Sigmoid colon (tissue), 7 donors: ENCODE data around the gene SKOR2. TPM values are rescaled to one million over a fixed set of nuclear protein-coding genes. Genes with fewer than 3 reads are reported as not detected.
A peak's percentile ranks its signal among the peaks of the same experiment; 100 is the strongest.

Experiments
- DNase-seq: peaks from one replicate; pipeline ENCODE4 v3.0.0-alpha.2; 2019
- H3K27ac ChIP-seq, 4 donors: fragments of 200-600 bp; sonication (generic); one replicate each; pipeline ENCODE4 v1.5.1; 2016 to 2019; ENCODE audit warnings: mild to moderate bottlenecking in 1 of 4
- H3K27me3 ChIP-seq, 3 donors: fragments of 200-600 bp; sonication (generic); one replicate each; pipeline ENCODE4 v1.5.1; 2019; ENCODE audit warnings: mild to moderate bottlenecking in 1 of 3
- H3K36me3 ChIP-seq, 4 donors: fragments of 200-600 bp; sonication (generic); one replicate each; pipeline ENCODE4 v1.5.1; 2016 to 2019
- H3K4me1 ChIP-seq, 4 donors: fragments of 200-600 bp; sonication (generic); one replicate each; pipeline ENCODE4 v1.5.1; 2017 to 2019
- H3K4me3 ChIP-seq, 4 donors: fragments of 200-600 bp; sonication (generic); one replicate each; pipeline ENCODE4 v1.5.1; 2017 to 2019; ENCODE audit warnings: mild to moderate bottlenecking in 2 of 4, moderate library complexity in 1 of 4
- H3K9me3 ChIP-seq, 4 donors: fragments of 200-600 bp in 3 of 4; sonication (generic) in 3 of 4; one replicate each; pipeline versions ENCODE4 v1.5.1 to v1.6.1; 2013 to 2019
- EP300 ChIP-seq, 4 donors: sonication (generic); formaldehyde crosslinking; IDR thresholded peaks; one replicate each; pipeline ENCODE4 v1.6.1; 2017; ENCODE audit warnings: antibody characterized with exemption in 4 of 4
- POLR2A ChIP-seq, 2 donors: fragments of 450-650 bp; IDR thresholded peaks; one replicate each; pipeline ENCODE4 v1.6.1; 2016; ENCODE audit warnings: antibody characterized with exemption in 2 of 2, mild to moderate bottlenecking in 2 of 2, moderate library complexity in 2 of 2
- POLR2AphosphoS5 ChIP-seq, 4 donors: sonication (generic); formaldehyde crosslinking; IDR thresholded peaks; one replicate each; pipeline ENCODE4 v1.6.1; 2017; ENCODE audit warnings: antibody characterized with exemption in 4 of 4
- WGBS, 2 donors: extraction: QIAGEN DNeasy Blood & Tissue Kit; methylation state at CpG; one replicate each; pipeline ENCODE4 v1.1.7; 2013; 5-methylcytosine and 5-hydroxymethylcytosine counted together
- intact Hi-C: fragments of 100-400 bp; cut with DNase I; formaldehyde crosslinking; loops from one replicate; pipeline ENCODE4 v1.15.1; 2023
- polyA plus RNA-seq, 3 donors: library from polyadenylated mRNA; stranded (reverse); fragments of 200-250 nt; gene quantifications; one replicate each; pipeline ENCODE4 v1.2.3, GENCODE V29; 2013
- total RNA-seq, 4 donors: library from RNA; depleted of rRNA; stranded (reverse); fragments of >200 nt; gene quantifications; one replicate each; pipeline ENCODE4 v1.1.0, GENCODE V29; 2016
- TF ChIP-seq, protein P1 (sequence below), 4 experiments: fragments of 450-650 bp in 3 of 4; fragments of 200-600 bp in 1 of 4; IDR thresholded peaks; one replicate each; pipeline ENCODE4 v1.5.1; 2016 to 2019; ENCODE audit warnings: antibody characterized with exemption in 4 of 4, mild to moderate bottlenecking in 3 of 4, moderate library complexity in 2 of 4
- donor health status: healthy with polysubstance abuse.
- donor health status: Bipolar disorder and iron deficiency.
- donor health status: healthy.

SKOR2 gene
- total and polyA plus RNA-seq, 7 donors, result not detected

DNA sequence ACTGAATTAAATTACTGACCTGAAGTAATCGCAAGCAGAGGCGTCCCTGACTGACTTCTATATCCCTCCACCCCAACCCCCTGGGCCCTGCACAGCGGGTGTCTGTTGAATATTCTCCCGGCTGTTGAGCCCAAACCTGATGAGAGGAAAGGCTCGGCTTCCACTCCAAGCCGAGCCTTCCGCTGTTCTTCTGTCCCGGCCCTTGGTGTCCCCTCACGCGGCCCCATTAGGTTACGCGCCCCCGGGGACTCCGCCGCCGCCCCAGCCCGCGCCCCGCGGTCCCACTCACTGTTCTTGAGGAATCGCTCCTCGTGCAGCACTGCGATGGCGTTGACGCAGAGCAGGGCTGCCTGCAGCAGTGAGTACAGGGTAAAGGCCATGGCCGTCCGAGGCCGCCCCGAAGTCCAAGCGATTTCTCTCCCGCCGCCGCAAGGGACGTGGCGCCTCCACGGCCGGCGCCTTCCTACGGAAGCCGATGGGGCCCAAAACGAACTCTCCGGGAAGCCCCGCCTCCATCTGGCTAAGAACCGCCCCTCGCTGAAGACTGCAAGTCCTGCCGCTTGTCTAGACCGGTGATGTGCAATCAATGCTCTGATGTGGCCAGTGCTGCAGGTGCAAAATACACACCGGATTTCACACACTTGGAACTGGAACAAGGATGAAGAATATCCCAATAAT is 75.4 kb downstream of the SKOR2 start, which contains the start of gene IER3IP1:
TSS of gene IER3IP1 (minus strand) at position 467 of the 678 bp plus-strand sequence. CDS start at position 380, 87 bp downstream.
- Histone ChIP-seq H3K4me1 (peaks cover 0 to 24% (median 20%) of the 10 kb centered on the region in 4 donors), H3K9me3 (no peaks in the 10 kb centered on the region), H3K4me3 (peak within 1 kb of the TSS; percentile 78 to 96 (median 88)), H3K27ac (peak within 1 kb of the TSS; percentile 80 to 84 (median 82)), H3K27me3 (no peaks in the 10 kb centered on the region), H3K36me3 (peaks cover 0 to 4% (median 0%) of the 10 kb centered on the region in 4 donors)
- peak; percentile 94 for DNase-seq
- WGBS, 2 donors, result 0% methylated on average over 48 of the region's 48 CpGs
- TF ChIP-seq EP300 (IDR thresholded peaks at IDR 0.05), result no peak
- TF ChIP-seq POLR2A (IDR thresholded peaks at IDR 0.05), result peak in 1 of 2 donors; percentile 62
- TF ChIP-seq, protein P1, sequence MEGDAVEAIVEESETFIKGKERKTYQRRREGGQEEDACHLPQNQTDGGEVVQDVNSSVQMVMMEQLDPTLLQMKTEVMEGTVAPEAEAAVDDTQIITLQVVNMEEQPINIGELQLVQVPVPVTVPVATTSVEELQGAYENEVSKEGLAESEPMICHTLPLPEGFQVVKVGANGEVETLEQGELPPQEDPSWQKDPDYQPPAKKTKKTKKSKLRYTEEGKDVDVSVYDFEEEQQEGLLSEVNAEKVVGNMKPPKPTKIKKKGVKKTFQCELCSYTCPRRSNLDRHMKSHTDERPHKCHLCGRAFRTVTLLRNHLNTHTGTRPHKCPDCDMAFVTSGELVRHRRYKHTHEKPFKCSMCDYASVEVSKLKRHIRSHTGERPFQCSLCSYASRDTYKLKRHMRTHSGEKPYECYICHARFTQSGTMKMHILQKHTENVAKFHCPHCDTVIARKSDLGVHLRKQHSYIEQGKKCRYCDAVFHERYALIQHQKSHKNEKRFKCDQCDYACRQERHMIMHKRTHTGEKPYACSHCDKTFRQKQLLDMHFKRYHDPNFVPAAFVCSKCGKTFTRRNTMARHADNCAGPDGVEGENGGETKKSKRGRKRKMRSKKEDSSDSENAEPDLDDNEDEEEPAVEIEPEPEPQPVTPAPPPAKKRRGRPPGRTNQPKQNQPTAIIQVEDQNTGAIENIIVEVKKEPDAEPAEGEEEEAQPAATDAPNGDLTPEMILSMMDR (IDR thresholded peaks at IDR 0.05), result peak in 1 of 4 experiments; percentile 23
- peak; percentile 85 to 94 (median 92) for TF ChIP-seq POLR2AphosphoS5 (IDR thresholded peaks at IDR 0.05)
- intact Hi-C loops, result loop anchor here (1.0 kb wide), 1 partner anchor 26 kb away; the partner anchor contains the start of gene HDHD2

DNA sequence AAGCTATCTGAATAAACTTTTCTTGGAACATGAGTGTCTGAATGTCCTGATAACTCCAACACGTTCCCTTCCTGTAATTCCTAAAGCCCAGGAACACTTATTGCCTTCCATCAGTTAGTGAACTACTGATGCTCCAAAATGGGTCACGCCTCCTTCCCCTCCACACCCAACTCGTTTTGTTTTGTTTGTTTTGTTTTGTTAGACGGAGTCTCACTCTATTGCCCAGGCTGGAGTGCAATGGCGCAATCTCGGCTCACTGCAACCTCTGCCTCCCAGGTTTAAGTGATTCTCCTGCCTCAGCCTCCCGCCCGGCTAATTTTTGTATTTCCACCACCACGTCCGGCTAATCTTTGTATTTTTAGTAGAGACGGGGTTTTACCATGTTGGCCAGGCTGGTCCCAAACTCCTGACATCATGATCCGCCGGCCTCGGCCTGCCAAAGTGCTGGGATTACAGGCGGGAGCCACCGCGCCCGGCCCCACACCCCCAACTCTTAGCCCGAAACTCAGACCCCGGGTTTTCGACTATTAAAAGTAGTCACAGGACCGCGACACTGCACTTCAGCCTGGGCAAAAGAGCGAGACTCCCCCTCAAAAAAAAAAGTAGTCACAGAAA is 76.1 kb downstream of the SKOR2 start:
- DNase-seq, result no peak

DNA sequence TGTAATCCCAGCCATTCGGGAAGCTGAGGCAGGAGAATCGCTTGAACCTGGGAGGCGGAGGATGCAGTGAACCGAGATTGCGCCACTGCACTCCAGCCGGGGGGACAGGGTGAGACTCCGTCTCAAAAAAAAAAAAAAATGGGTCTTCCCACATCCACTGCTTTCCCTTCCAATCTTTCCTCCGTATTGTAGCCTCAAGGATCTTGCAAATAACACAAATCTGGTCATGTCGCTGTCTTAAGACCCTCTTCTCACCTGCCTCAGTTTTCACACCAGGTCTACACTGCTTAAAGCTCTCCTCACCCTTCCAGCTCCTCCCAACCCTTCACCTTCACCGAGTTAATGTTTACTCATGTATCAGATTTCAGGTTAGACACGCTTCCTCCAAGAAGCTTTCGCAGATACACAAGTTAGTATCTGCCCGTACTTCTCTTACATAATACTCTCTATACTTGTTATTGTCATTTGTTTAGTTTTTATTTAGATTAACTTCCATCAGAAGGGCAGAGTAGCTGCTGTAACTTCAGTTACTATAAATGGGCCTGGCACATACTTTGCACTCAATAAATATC is 76.8 kb downstream of the SKOR2 start:
- H3K9me3 ChIP-seq, result no peaks in the 10 kb centered on the region
- no peak for DNase-seq
- 52 to 73% methylated on average over 13 of the region's 13 CpGs for WGBS, 2 donors
- no peak overlapping the region for H3K27ac ChIP-seq
- TF ChIP-seq EP300 (IDR thresholded peaks at IDR 0.05) (no peak), POLR2AphosphoS5 (IDR thresholded peaks at IDR 0.05) (no peak), POLR2A (IDR thresholded peaks at IDR 0.05) (no peak)
- TF ChIP-seq, protein P1 (IDR thresholded peaks at IDR 0.05), result no peak
- peaks cover 0 to 4% (median 0%) of the 10 kb centered on the region in 4 donors for H3K36me3 ChIP-seq
- intact Hi-C loops, result no loop called here
- H3K4me1 ChIP-seq, result peaks cover 0 to 24% (median 20%) of the 10 kb centered on the region in 4 donors
- peak overlapping the region; percentile 78 to 96 (median 88) for H3K4me3 ChIP-seq
- H3K27me3 ChIP-seq, result no peaks in the 10 kb centered on the region

More for the DNA sequence above, 76.1 kb downstream of the SKOR2 start:
- TF ChIP-seq POLR2A (IDR thresholded peaks at IDR 0.05) (no peak), EP300 (IDR thresholded peaks at IDR 0.05) (no peak), POLR2AphosphoS5 (IDR thresholded peaks at IDR 0.05) (no peak)
- TF ChIP-seq, protein P1 (IDR thresholded peaks at IDR 0.05), result no peak
- H3K4me3 ChIP-seq, result peak overlapping the region; percentile 78 to 96 (median 88)
- peak overlapping the region; percentile 80 to 84 (median 82) for H3K27ac ChIP-seq
- H3K9me3 ChIP-seq, result no peaks in the 10 kb centered on the region
- intact Hi-C loops, result no loop called here
- H3K4me1 ChIP-seq, result peaks cover 0 to 24% (median 20%) of the 10 kb centered on the region in 4 donors
- H3K36me3 ChIP-seq, result peaks cover 0 to 4% (median 0%) of the 10 kb centered on the region in 4 donors
- no peaks in the 10 kb centered on the region for H3K27me3 ChIP-seq
- 1 to 6% methylated on average over 24 of the region's 24 CpGs for WGBS, 2 donors

DNA sequence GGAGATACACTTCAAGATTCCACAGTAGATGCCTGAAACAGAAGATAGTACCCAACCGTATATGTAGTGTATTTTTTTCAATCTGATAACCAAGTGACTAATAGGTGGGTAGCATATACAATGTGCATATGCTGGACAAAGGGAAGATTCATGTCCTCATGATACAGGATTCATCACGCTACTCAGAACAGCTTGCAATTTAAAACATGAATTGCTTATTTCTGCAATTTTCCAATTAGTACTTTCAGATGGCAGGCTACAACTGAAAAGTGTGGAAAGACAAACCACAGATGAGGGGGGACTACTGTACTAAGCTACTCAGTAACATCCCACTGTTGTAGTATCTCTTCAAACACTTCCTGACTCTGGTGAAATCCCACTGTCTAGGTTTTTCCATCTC is 79.0 kb downstream of the SKOR2 start:
- H3K9me3 ChIP-seq, result no peaks in the 10 kb centered on the region
- TF ChIP-seq, protein P1 (IDR thresholded peaks at IDR 0.05), result no peak
- no peak for TF ChIP-seq POLR2A (IDR thresholded peaks at IDR 0.05)
- TF ChIP-seq EP300 (IDR thresholded peaks at IDR 0.05), result no peak
- no peak for TF ChIP-seq POLR2AphosphoS5 (IDR thresholded peaks at IDR 0.05)
- H3K36me3 ChIP-seq, result peaks cover 0 to 4% (median 0%) of the 10 kb centered on the region in 4 donors
- WGBS, 2 donors, result 85 to 86% methylated on average over 2 of the region's 2 CpGs
- no peaks in the 10 kb centered on the region for H3K27me3 ChIP-seq
- H3K4me1 ChIP-seq, result peaks cover 0 to 24% (median 20%) of the 10 kb centered on the region in 4 donors
- DNase-seq, result no peak
- H3K27ac ChIP-seq, result no peak overlapping the region
- intact Hi-C loops, result no loop called here
- no peak overlapping the region for H3K4me3 ChIP-seq
